Activated CD4-positive, alpha-beta T cell treated with anti-CD3 and anti-CD28 coated beads, Interleukin-2, amount 50 U/mL, for 1 hour (primary cell): ENCODE measurements around the gene PTPRN2.

ENCODE experiments used
- DNase-seq: peaks from one replicate; pipeline ENCODE4 v3.0.0-alpha.2; 2020

Gene PTPRN2

DNA sequence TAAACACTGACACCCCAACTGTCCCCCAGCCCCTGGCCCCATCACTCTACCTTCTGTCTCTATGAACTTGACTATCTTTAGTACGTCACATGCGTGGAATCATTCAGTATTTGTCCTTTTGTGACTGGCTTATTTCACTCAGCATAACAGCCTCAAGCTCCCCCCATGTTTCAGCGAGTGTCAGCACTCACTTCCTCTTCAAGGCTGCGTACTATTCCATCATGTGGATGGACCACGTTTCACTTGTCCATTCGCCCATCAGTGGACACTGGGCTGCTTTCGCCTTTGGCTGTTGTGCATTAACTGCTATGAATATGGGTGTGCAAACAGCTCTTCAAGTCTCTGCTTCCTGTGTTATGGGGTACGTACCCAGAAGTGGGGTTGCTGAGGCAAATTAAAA is 100.7 kb downstream of the PTPRN2 start:
- no peak for DNase-seq

- no peak for DNase-seq
Observed at GRCh38 chr7:158484801-158485531, 102.7 kb downstream of the PTPRN2 start.

- DNase-seq: no peak
Observed at GRCh38 chr7:158482480-158482879, 105.1 kb downstream of the PTPRN2 start.

DNA sequence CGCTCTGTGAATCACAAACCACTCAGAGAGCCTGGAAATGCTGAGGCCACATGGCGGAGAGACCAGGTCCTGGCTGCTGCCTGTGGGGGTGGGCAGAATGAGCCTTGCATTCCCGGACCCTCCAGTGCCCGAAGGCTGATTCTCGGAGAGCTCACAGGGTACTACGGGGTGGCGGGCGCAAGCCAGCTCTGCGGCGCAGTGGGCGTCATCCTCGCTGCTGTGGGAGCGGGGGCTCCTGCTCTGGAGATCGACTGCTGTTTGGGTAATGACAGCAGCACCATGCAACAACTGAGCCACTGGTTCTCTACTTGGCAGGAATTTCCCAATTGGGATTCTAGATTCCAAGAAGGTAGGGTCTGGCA is 108.0 kb downstream of the PTPRN2 start:
- DNase-seq: no peak

DNA sequence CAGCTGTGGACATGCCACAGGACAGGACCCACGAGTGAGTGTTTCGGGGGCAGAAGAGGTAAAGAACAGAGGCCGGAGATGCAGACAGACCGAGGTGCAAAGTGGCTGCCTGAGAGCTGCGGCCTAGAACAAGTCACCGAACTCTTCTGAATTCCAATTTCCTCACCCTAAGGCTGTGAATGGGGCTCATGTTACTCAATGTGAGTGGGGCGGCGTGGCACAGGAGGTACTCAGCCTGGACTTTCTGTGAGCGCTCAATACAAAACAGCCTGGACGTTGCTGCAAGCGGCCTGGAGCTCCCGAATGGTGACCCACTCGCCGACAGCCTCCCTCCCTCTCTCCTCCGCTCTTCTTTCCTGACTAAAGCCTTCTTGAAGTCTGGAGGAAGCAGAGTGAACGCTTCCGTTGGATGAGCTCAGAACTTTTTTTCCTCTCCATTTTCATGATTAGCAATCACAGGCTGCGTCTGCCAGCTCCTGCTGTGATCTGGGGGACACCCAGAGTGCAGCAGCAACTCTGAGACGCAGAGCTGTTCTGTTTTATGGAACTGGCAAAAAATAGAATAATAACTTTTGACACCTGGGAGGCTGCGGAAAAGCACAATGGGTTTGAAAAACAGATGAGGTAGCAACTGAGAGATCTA is 108.5 kb downstream of the PTPRN2 start:
- DNase-seq: no peak

DNA sequence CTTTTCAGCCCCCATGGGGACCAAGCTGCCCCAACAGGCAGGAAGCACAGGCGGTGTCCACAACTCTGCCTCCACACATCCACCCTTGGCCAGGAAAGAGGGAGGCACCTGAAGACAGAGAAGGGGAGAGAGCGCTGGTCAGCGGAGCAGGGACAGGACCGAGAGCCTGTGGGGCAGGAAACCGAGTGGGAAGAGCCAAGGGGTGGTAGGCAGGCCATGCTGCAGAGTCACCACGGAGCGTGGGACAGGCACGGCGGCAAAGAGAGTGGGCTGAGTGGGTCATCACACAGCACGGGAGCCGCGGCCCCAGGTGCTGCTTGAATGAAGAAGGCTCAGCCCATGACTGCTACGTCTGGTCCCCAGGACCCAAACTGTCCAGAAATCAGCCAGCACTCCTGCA is 109.8 kb downstream of the PTPRN2 start:
- DNase-seq: no peak

DNA sequence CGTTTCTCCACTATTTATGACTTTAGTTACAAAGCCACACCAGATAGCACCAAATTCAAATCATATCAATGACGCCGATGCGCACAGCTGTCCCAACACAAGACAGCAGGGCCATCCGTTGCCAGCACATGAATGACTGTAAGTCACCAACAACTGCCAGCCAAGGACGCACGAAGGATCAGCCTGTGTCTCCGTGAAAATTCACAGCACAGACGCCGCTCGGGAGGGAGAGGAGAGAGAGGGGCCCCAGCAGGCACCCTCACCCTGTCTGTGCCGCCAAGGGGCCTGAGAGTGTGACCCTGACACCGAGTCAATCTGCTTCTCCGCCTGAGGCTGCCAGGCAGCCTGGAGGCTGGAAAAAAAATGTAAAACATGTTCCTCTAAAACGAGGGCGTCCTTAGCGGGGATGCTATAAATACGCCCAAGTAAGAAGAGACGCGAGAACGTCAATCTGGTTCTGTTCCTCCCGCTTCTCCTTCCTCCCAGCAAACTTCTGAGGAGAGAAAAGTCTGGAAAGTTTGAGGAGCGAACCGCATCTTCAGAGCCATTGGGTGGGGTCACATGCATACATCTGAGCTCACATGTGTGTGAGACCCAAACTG is 111.2 kb downstream of the PTPRN2 start:
- no peak for DNase-seq

GRCh38 chr7:158475679-158476052 is 112.0 kb downstream of the PTPRN2 start:
- DNase-seq: no peak

DNA sequence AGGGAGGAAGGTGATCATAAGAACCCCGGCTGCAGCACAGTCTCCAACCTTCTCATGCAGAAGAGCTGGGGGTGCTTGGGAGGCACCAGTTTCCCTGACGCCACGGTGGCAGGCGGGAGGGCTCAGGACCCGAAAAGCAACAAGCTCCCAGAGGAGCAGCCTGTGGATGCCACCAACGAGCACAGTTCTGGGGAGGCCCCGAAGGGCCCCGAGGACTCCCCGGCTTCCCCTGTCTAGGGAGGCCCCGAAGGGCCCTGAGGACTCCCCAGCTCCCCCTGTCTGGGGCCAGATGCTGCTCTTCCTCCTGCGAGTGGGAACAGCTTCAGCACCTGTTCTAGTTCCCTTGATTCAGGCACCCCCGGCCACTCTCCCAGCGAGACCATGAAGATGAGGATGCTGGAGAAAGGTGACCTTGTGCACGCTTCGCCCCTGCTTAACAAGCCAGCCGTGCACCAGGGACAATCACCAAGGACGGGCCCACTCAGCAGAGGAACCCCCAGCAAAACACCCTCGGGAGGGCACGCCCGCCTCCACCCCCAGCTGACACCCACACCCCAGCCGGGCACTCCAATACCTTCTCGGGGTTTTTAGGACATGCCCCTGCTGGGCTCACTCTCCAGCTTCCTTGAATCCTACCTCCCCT is 112.5 kb downstream of the PTPRN2 start:
- no peak for DNase-seq

DNA sequence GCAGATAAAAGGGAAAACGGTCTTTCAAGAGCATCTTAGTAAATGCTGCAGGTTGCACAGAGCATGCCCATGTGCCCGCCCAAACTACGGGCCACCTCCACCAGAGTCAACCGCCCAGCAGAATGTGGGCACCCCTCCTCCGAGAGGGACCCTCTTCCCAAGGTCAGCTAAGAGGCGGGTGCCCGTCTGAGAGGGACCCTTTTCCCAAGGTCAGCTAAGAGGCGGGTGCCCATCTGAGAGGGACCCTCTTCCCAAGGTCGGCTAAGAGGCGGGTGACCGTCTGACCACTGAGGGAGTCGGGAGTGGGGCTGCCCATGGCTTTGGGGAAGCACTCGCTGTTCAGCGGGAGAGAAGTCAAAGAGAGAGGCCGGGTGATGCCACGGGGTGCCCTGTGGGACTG is 113.1 kb downstream of the PTPRN2 start:
- no peak for DNase-seq

DNA sequence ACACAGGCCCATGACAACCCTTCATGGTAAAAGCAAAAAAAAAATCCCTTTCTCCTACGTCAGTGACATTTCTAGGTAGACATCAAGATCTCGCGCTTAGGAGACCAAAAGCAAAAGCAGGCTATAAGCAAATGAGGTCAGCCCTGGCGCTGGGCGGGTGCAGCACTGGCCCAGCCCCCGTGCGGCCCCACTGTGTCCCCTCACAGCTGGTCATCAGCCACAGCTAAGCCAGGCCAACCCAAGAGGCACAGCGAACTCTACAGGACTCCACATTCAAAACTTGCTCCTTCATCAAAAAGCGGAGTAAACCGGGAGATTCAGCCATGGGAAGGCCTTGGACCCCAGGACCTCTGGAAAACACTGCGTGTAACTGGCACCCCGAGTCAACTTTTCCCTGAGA is 113.7 kb downstream of the PTPRN2 start:
- no peak for DNase-seq

GRCh38 chr7:158473221-158473620 is 114.4 kb downstream of the PTPRN2 start:
- DNase-seq: no peak

GRCh38 chr7:158472596-158472995 is 115.0 kb downstream of the PTPRN2 start:
- no peak for DNase-seq

DNA sequence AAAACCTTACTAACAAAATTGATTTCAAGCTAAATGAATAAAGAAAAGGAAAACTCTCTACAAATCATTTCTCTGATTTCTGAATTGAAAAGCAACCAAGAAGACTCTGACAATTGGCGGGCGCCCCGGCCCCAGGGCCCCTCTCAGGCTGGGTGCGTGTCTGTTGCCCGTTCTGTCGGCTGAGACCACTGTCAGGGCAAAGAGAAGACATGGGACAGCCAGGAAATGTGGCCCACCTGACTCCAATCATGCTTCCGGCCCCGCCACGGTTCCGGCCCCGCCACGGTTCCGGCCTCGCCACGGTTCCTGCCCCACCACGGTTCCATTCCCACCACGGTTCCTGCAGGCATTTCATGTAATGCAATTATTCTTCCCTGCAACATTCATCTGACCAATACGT is 115.9 kb downstream of the PTPRN2 start:
- no peak for DNase-seq

DNA sequence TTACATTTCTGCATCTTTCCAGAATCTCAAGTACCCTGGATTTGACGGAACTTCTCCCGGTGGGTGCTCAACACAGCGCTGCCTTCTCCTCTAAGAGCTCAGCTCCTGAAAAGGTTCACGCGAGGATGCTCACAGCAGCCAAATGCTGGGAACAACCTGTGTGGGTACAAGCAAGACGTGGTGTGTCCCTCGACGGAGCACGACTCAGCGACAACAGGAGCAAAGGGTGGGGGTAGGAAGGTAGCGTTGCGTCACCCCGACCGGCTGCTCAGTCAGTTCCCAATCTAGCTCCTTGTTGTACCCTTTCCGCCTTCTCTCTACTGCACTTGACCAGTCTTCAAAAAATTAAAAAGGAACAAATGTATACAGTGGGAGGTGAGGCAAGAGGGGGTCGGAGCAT is 117.3 kb downstream of the PTPRN2 start:
- DNase-seq: no peak

- no peak for DNase-seq
Observed at GRCh38 chr7:158469396-158470051, 118.1 kb downstream of the PTPRN2 start.

DNA sequence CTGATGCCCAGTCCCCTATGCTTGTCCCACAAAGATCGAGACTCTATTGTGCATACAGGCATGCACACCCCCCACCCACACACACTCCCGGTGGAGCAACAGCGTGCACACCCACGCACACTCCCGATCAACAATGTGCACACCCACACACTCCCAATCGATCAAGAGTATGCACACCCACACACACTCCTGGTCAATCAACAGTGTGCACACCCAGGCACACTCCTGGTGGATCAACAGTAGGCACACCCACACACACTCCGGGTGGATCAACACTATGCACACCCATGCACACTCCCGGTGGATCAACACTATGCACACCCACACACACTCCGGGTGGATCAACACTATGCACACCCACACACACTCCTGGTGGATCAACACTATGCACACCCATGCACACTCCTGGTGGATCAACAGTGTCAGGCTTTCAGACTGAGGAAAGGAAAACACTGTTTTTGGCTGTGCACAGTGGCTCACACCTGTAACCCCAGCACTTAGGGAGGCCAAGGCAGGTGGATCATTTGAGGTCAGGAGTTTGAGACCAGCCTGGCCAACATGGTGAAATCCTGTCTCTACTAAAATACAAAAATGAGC is 118.8 kb downstream of the PTPRN2 start:
- DNase-seq: no peak

- DNase-seq: no peak
Observed at GRCh38 chr7:158468181-158468580, 119.4 kb downstream of the PTPRN2 start.

GRCh38 chr7:158467562-158467961 is 120.1 kb downstream of the PTPRN2 start:
- no peak for DNase-seq

DNA sequence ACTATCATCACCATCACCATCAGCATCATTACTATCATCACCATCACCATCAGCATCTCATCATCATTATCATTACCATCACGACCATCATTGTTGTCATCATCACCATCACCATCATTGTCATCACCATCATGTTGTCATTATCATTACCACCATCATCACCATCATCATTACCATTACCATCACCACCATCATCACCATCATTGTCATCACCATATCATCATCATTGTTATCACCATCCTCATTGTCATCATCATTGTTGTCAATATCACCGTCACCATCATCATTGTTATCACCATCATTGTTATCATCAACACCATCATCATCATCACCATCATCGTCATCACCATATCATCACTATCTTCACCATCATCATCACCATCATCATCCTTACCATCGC is 124.3 kb downstream of the PTPRN2 start:
- DNase-seq: no peak

DNA sequence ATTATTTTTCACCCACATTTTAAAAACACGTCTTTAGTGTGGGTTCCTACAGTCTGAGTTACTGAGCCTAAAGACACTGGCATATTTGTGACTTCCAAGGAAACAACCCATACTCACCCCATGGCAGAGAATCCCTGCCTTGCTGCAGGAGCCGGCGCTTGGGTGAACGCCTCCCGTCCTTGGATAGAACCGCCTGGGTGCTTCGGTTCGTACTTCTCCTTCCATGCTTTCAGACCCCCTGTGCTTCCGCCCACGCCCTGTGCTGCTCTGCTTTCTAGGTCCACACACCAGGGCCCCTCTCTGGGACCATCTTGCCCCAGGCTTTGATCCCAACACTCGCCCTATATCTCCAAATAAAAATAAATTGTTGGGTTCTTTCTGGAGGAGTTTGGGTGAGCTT is 125.8 kb downstream of the PTPRN2 start:
- DNase-seq: no peak

GRCh38 chr7:158460665-158461064 is 127.0 kb downstream of the PTPRN2 start:
- no peak for DNase-seq

GRCh38 chr7:158458716-158459282 is 128.8 kb downstream of the PTPRN2 start:
- DNase-seq: no peak
